Esophagus muscularis mucosa (tissue), 4 donors: ENCODE results near the gene UGT1A5. TPM values are rescaled to one million over a fixed set of nuclear protein-coding genes. Genes with fewer than 3 reads are reported as not detected.

Source experiments
- DNase-seq: peaks from one replicate; pipeline ENCODE4 v3.0.0-alpha.2; 2017; ENCODE audit errors: extremely low spot score
- H3K27ac ChIP-seq, 4 donors: fragments of 200-600 bp; sonication (generic); replicated peaks in 1 of 4; 1 replicate in 3 of 4; 2 replicates in 1 of 4; pipeline ENCODE4 v1.5.1; 2016 to 2019; ENCODE audit warnings: mild to moderate bottlenecking in 1 of 4
- H3K27me3 ChIP-seq, 4 donors: fragments of 200-600 bp; sonication (generic); one replicate each; pipeline versions ENCODE4 v1.5.1 to v1.6.0; 2016 to 2019
- H3K36me3 ChIP-seq, 4 donors: fragments of 200-600 bp; sonication (generic); one replicate each; pipeline ENCODE4 v1.5.1; 2016 to 2019
- H3K4me1 ChIP-seq, 4 donors: fragments of 200-600 bp; sonication (generic); one replicate each; pipeline ENCODE4 v1.5.1; 2016 to 2019
- H3K4me3 ChIP-seq, 4 donors: fragments of 200-600 bp; sonication (generic); 1 replicate in 2 of 4; 2 replicates in 2 of 4; pipeline ENCODE4 v1.5.1; 2016 to 2019; ENCODE audit warnings: mild to moderate bottlenecking in 4 of 4, moderate library complexity in 1 of 4
- H3K9me3 ChIP-seq, 4 donors: fragments of 200-600 bp; sonication (generic); 1 replicate in 3 of 4; 2 replicates in 1 of 4; pipeline ENCODE4 v1.5.1; 2016 to 2019
- EP300 ChIP-seq: sonication (generic); formaldehyde crosslinking; IDR thresholded peaks from one replicate; pipeline ENCODE4 v1.6.1; 2017; ENCODE audit warnings: antibody characterized with exemption
- POLR2A ChIP-seq: fragments of 450-650 bp; IDR thresholded peaks from one replicate; pipeline ENCODE4 v1.6.1; 2017; ENCODE audit warnings: antibody characterized with exemption, moderate library complexity, mild to moderate bottlenecking, low read depth
- POLR2AphosphoS5 ChIP-seq, 2 donors: sonication (generic); formaldehyde crosslinking; IDR thresholded peaks; one replicate each; pipeline ENCODE4 v1.6.1; 2017; ENCODE audit warnings: antibody characterized with exemption in 2 of 2
- WGBS: methylation state at CpG from one replicate; pipeline ENCODE4 v1.1.5; 2018; 5-methylcytosine and 5-hydroxymethylcytosine counted together
- intact Hi-C: fragments of 100-400 bp; cut with DNase I; formaldehyde crosslinking; loops from one replicate; pipeline ENCODE4 v1.15.1; 2023
- total RNA-seq, 4 donors: library from RNA; depleted of rRNA; stranded (reverse); fragments of >200 nt; gene quantifications; one replicate each; pipeline versions ENCODE4 v1.1.0 to v1.2.1, GENCODE V29; 2016
- TF ChIP-seq, protein P1 (sequence below), 3 experiments: fragments of 200-600 bp in 2 of 3; fragments of 450-650 bp in 1 of 3; sonication (generic) in 2 of 3; IDR thresholded peaks; one replicate each; pipeline ENCODE4 v1.5.1; 2017 to 2019; ENCODE audit warnings: antibody characterized with exemption in 3 of 3, mild to moderate bottlenecking in 2 of 3, moderate library complexity in 1 of 3

The UGT1A5 gene
- total RNA-seq, 4 donors from 2014 or later = not detected

DNA sequence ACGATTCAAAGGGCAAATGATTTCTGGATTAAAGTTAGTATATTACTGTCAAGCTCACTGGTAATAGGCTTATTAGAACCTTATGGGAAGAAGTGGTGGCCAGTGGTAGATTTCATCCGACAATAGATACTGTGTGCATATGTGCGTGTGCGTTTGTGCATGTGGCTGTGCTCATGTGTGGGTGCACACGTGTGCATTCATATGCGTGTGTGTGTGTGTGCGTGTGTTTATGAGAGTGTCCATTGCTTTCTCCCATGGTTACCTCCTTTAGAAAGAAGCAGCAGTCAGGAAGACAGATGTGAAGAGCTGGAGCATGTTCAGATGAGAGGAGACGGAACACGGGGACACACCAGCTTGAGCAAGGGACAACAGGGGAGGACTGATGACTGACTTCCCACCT, 56.6 kb downstream of the UGT1A5 start:
- 92% methylated on average over 9 of the region's 9 CpGs for WGBS
- intact Hi-C loops = no loop called here
- Histone ChIP-seq H3K27ac (no peak overlapping the region), H3K9me3 (no peaks in the 10 kb centered on the region), H3K4me1 (no peaks in the 10 kb centered on the region), H3K4me3 (no peak overlapping the region), H3K36me3 (no peaks in the 10 kb centered on the region), H3K27me3 (peaks cover 0 to 28% (median 0%) of the 10 kb centered on the region in 4 donors)
- TF ChIP-seq POLR2A (no peak), POLR2AphosphoS5 (IDR thresholded peaks at IDR 0.05) (no peak), EP300 (no peak)
- TF ChIP-seq, protein P1, sequence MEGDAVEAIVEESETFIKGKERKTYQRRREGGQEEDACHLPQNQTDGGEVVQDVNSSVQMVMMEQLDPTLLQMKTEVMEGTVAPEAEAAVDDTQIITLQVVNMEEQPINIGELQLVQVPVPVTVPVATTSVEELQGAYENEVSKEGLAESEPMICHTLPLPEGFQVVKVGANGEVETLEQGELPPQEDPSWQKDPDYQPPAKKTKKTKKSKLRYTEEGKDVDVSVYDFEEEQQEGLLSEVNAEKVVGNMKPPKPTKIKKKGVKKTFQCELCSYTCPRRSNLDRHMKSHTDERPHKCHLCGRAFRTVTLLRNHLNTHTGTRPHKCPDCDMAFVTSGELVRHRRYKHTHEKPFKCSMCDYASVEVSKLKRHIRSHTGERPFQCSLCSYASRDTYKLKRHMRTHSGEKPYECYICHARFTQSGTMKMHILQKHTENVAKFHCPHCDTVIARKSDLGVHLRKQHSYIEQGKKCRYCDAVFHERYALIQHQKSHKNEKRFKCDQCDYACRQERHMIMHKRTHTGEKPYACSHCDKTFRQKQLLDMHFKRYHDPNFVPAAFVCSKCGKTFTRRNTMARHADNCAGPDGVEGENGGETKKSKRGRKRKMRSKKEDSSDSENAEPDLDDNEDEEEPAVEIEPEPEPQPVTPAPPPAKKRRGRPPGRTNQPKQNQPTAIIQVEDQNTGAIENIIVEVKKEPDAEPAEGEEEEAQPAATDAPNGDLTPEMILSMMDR (IDR thresholded peaks at IDR 0.05) = no peak
- DNase-seq = peak; percentile 60

GRCh38 chr2:233772153-233772552, 59.4 kb downstream of the UGT1A5 start:
- TF ChIP-seq EP300 (no peak), POLR2A (no peak), POLR2AphosphoS5 (IDR thresholded peaks at IDR 0.05) (no peak)
- TF ChIP-seq, protein P1 (IDR thresholded peaks at IDR 0.05) = no peak
- intact Hi-C loops = no loop called here
- Histone ChIP-seq H3K4me3 (no peak overlapping the region), H3K4me1 (no peaks in the 10 kb centered on the region), H3K27ac (no peak overlapping the region), H3K27me3 (peaks cover 0 to 6% (median 0%) of the 10 kb centered on the region in 4 donors), H3K36me3 (no peaks in the 10 kb centered on the region), H3K9me3 (peaks cover 0 to 6% (median under 1%) of the 10 kb centered on the region in 4 donors)
- DNase-seq = no peak
- WGBS = 91% methylated on average over 16 of the region's 16 CpGs

- Histone ChIP-seq H3K27ac (no peak overlapping the region), H3K4me3 (no peak overlapping the region), H3K27me3 (peaks cover 0 to 6% (median 0%) of the 10 kb centered on the region in 4 donors), H3K9me3 (peaks cover 0 to 6% (median 3%) of the 10 kb centered on the region in 4 donors), H3K4me1 (no peaks in the 10 kb centered on the region), H3K36me3 (no peaks in the 10 kb centered on the region)
- no peak for TF ChIP-seq POLR2A
- TF ChIP-seq, protein P1 (IDR thresholded peaks at IDR 0.05) = no peak
- TF ChIP-seq POLR2AphosphoS5 (IDR thresholded peaks at IDR 0.05) = no peak
- no peak for TF ChIP-seq EP300
- 89% methylated on average over 4 of the region's 5 CpGs for WGBS
- intact Hi-C loops = no loop called here
- peak; percentile 60 for DNase-seq
Observed at GRCh38 chr2:233772583-233772982, 59.9 kb downstream of the UGT1A5 start.

GRCh38 chr2:233773854-233774253, 61.1 kb downstream of the UGT1A5 start:
- Histone ChIP-seq H3K4me1 (no peaks in the 10 kb centered on the region), H3K4me3 (no peak overlapping the region), H3K9me3 (peaks cover 0 to 6% (median 3%) of the 10 kb centered on the region in 4 donors), H3K36me3 (no peaks in the 10 kb centered on the region), H3K27me3 (peaks cover 0 to 6% (median 0%) of the 10 kb centered on the region in 4 donors), H3K27ac (no peak overlapping the region)
- intact Hi-C loops = no loop called here
- TF ChIP-seq POLR2AphosphoS5 (IDR thresholded peaks at IDR 0.05) = no peak
- TF ChIP-seq, protein P1 (IDR thresholded peaks at IDR 0.05) = no peak
- TF ChIP-seq EP300 = no peak
- TF ChIP-seq POLR2A = no peak
- WGBS = 90% methylated on average over 5 of the region's 5 CpGs
- peak; percentile 53 for DNase-seq

- Histone ChIP-seq H3K9me3 (peaks cover 0 to 10% (median 3%) of the 10 kb centered on the region in 4 donors), H3K4me3 (no peak overlapping the region), H3K27me3 (no peaks in the 10 kb centered on the region), H3K27ac (no peak overlapping the region), H3K4me1 (no peaks in the 10 kb centered on the region), H3K36me3 (no peaks in the 10 kb centered on the region)
- intact Hi-C loops = no loop called here
- WGBS = 89% methylated on average over 6 of the region's 6 CpGs
- no peak for DNase-seq
- TF ChIP-seq POLR2AphosphoS5 (IDR thresholded peaks at IDR 0.05) = no peak
- TF ChIP-seq POLR2A = no peak
- TF ChIP-seq, protein P1 (IDR thresholded peaks at IDR 0.05) = no peak
- TF ChIP-seq EP300 = no peak
Observed at GRCh38 chr2:233775414-233775813, 62.7 kb downstream of the UGT1A5 start.
